MM.1S (cell line): ENCODE results near the gene ZNF33A.
"Not testable (repeated sequence)": the region's sequence is repeated elsewhere in the genome, so short reads cannot be mapped to it uniquely, and the experiment has no call there.

Experiments
- EZH2phosphoT487 ChIP-seq: fragments of 300-600 bp; sonication (generic); IDR thresholded peaks from 2 replicates; pipeline ENCODE4 v1.6.1; 2018; ENCODE audit warnings: antibody characterized with exemption, low read length
- TF ChIP-seq, protein P1 (sequence below): fragments of 300-600 bp; sonication (generic); IDR thresholded peaks from 2 replicates; pipeline ENCODE4 v1.5.1; 2016; ENCODE audit warnings: antibody characterized with exemption, low read length, mixed read lengths

DNA sequence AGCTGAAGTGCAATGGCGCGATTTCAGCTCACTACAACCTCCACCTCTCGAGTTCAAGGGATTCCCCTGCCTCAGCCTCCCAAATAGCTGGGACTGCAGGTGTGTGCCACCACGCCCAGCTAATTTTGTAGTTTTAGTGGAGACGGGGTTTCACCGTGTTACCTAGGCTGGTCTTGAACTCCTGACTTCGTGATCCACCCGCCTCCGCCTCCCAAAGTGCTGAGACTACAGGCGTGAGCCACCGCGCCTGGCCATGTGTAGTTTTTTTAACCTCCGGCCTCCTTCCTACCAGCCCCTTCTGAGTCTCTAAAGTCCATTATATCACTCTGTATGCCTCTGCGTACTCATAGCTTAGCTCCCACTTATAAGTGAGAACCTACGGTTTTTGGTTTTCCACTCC, 82.8 kb downstream of the ZNF33A start:
- not testable (repeated sequence) for TF ChIP-seq EZH2phosphoT487
- TF ChIP-seq, protein P1, sequence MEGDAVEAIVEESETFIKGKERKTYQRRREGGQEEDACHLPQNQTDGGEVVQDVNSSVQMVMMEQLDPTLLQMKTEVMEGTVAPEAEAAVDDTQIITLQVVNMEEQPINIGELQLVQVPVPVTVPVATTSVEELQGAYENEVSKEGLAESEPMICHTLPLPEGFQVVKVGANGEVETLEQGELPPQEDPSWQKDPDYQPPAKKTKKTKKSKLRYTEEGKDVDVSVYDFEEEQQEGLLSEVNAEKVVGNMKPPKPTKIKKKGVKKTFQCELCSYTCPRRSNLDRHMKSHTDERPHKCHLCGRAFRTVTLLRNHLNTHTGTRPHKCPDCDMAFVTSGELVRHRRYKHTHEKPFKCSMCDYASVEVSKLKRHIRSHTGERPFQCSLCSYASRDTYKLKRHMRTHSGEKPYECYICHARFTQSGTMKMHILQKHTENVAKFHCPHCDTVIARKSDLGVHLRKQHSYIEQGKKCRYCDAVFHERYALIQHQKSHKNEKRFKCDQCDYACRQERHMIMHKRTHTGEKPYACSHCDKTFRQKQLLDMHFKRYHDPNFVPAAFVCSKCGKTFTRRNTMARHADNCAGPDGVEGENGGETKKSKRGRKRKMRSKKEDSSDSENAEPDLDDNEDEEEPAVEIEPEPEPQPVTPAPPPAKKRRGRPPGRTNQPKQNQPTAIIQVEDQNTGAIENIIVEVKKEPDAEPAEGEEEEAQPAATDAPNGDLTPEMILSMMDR = not testable (repeated sequence)
